ENCODE data around the gene MYO5C.
"Not testable (repeated sequence)": the region's sequence is repeated elsewhere in the genome, so short reads cannot be mapped to it uniquely, and the experiment has no call there.

Gene MYO5C

DNA sequence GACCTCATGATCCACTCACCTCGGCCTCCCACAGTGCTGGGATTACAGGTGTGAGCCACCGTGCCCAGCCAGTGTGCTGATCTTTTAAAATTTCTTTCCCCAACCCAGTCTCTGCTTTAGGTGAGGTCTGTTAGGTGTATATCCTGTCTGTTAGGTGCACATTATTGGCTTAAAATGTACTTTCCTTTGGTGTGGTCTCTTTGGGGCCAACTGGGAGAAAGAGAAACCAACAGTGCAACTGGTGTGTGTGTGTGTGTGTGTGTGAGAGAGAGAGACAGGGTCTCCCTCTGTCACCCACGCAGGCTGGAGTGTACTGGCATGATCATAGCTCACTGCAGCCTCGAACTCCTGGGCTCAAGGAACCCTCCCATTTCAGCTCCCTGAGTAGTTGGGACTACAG lies 54.1 kb downstream of the MYO5C start:
- no peak overlapping the region for H3K4me3 ChIP-seq (ENCODE audit: low read depth, low read length)
- in situ Hi-C loops (cut with HindIII; ENCODE audit: low sequenced_read_pairs) = no loop called here
- DNase-seq (ENCODE audit: low read depth) = no peak
- TF ChIP-seq, protein P1, sequence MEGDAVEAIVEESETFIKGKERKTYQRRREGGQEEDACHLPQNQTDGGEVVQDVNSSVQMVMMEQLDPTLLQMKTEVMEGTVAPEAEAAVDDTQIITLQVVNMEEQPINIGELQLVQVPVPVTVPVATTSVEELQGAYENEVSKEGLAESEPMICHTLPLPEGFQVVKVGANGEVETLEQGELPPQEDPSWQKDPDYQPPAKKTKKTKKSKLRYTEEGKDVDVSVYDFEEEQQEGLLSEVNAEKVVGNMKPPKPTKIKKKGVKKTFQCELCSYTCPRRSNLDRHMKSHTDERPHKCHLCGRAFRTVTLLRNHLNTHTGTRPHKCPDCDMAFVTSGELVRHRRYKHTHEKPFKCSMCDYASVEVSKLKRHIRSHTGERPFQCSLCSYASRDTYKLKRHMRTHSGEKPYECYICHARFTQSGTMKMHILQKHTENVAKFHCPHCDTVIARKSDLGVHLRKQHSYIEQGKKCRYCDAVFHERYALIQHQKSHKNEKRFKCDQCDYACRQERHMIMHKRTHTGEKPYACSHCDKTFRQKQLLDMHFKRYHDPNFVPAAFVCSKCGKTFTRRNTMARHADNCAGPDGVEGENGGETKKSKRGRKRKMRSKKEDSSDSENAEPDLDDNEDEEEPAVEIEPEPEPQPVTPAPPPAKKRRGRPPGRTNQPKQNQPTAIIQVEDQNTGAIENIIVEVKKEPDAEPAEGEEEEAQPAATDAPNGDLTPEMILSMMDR (IDR thresholded peaks at IDR 0.05; ENCODE audit: low read depth, low read length, missing control alignments) = no peak

DNA sequence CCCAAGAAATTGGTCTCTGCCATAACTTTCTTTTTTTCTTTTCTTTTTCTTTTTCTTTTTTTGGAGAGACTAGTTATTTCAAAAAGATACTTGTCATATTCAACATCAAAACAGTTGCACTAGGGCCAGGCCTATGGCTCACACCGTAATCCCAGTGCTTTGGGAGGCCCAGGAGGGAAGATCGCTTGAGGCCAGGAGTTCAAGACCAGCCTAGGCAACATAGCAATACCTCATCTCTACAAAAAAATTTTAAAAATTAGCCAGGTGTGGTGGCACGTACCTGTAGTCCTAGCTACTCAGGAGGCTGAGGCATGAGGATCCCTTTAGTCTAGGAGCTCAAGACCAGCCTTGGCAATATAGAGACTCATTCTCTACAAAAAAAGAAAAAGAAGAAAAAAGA lies 55.4 kb downstream of the MYO5C start:
- DNase-seq (ENCODE audit: low read depth) = no peak
- no peak overlapping the region for H3K4me3 ChIP-seq (ENCODE audit: low read depth, low read length)
- in situ Hi-C loops (cut with HindIII; ENCODE audit: low sequenced_read_pairs) = no loop called here
- TF ChIP-seq, protein P1 (IDR thresholded peaks at IDR 0.05; ENCODE audit: low read depth, low read length, missing control alignments) = no peak

DNA sequence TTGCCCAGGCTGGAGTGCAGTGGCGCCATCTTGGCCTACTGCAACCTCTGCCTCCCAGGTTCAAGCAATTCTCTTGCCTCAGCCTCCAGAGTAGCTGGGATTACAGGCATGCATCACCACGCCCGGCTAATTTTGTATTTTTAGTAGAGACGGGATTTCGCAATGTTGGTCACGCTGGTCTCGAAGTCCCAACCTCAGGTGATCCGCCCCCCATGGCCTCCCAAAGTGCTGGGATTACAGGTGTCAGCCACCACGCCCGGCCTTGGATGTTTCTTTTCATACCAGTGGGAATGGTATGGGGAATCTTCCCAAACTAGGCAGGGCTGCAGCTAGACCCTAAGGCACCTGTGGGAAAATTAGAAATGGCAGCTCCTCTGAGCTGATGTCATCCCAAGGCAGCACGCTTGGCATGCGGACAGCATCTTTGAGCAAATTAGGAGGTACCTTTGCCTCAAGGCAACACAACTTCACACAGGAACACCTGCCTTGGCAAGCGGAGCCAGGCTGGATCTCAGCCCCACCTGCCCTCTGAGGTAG lies 56.5 kb downstream of the MYO5C start:
- DNase-seq (ENCODE audit: low read depth); H3K4me3 ChIP-seq (ENCODE audit: low read depth, low read length); in situ Hi-C loops (cut with HindIII; ENCODE audit: low sequenced_read_pairs): not testable (repeated sequence)

GRCh38 chr15:52238149-52238548 lies 57.5 kb downstream of the MYO5C start:
- H3K4me3 ChIP-seq (ENCODE audit: low read depth, low read length) = no peak overlapping the region
- TF ChIP-seq, protein P1 (IDR thresholded peaks at IDR 0.05; ENCODE audit: low read depth, low read length, missing control alignments) = no peak
- in situ Hi-C loops (cut with HindIII; ENCODE audit: low sequenced_read_pairs) = no loop called here
- DNase-seq (ENCODE audit: low read depth) = no peak

- in situ Hi-C loops (cut with HindIII; ENCODE audit: low sequenced_read_pairs) = no loop called here
- TF ChIP-seq, protein P1 (IDR thresholded peaks at IDR 0.05; ENCODE audit: low read depth, low read length, missing control alignments) = no peak
- H3K4me3 ChIP-seq (ENCODE audit: low read depth, low read length) = no peak overlapping the region
- no peak for DNase-seq (ENCODE audit: low read depth)
Measured at GRCh38 chr15:52236013-52236412, 59.6 kb downstream of the MYO5C start.

GRCh38 chr15:52234596-52235541 lies 60.7 kb downstream of the MYO5C start:
- TF ChIP-seq, protein P1 (IDR thresholded peaks at IDR 0.05; ENCODE audit: low read depth, low read length, missing control alignments) = no peak
- DNase-seq (ENCODE audit: low read depth) = no peak
- in situ Hi-C loops (cut with HindIII; ENCODE audit: low sequenced_read_pairs) = no loop called here
- no peak overlapping the region for H3K4me3 ChIP-seq (ENCODE audit: low read depth, low read length)

DNA sequence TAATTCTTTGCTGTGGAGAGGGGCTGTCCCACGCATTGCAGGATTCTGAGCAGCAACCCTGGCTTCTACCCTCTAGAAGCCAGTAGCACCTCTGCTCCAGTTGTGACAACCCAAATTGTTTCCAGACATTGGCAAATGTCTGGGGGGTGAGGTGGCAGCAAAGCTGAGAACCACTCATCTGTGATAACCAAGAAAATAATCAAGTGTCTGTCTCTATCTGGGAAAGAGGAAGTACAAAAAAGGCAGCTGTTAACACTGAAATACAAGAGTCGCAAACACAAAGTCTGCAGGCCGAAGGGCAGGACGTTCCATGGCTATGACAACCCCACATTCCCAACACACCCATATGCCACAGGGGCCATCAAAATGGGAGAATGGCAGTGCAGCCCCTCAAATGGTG lies 62.2 kb downstream of the MYO5C start:
- in situ Hi-C loops (cut with HindIII; ENCODE audit: low sequenced_read_pairs) = no loop called here

More for the DNA sequence above, 62.2 kb downstream of the MYO5C start:
- no peak overlapping the region for H3K4me3 ChIP-seq (ENCODE audit: low read depth, low read length)
- TF ChIP-seq, protein P1 (IDR thresholded peaks at IDR 0.05; ENCODE audit: low read depth, low read length, missing control alignments) = no peak
- DNase-seq (ENCODE audit: low read depth) = no peak

All from astrocyte of the cerebellum (primary cell).